Gastrocnemius medialis (tissue), 4 donors: ENCODE results near the gene LPAR6.

Experiments
- POLR2A ChIP-seq, 2 donors: fragments of 450-650 bp; IDR thresholded peaks; one replicate each; pipeline ENCODE4 v1.6.1; 2017; ENCODE audit warnings: antibody characterized with exemption in 2 of 2, mild to moderate bottlenecking in 2 of 2, moderate library complexity in 2 of 2
- TF ChIP-seq, protein P1 (sequence below), 5 experiments: fragments of 450-650 bp in 3 of 5; fragments of 200-600 bp in 2 of 5; sonication (generic) in 2 of 5; IDR thresholded peaks in 4 of 5; conservative IDR thresholded peaks in 1 of 5; 1 replicate in 4 of 5; 2 replicates in 1 of 5; pipeline ENCODE4 v1.5.1; 2016 to 2019; ENCODE audit warnings: antibody characterized with exemption in 5 of 5, mild to moderate bottlenecking in 3 of 5, moderate library complexity in 3 of 5

DNA sequence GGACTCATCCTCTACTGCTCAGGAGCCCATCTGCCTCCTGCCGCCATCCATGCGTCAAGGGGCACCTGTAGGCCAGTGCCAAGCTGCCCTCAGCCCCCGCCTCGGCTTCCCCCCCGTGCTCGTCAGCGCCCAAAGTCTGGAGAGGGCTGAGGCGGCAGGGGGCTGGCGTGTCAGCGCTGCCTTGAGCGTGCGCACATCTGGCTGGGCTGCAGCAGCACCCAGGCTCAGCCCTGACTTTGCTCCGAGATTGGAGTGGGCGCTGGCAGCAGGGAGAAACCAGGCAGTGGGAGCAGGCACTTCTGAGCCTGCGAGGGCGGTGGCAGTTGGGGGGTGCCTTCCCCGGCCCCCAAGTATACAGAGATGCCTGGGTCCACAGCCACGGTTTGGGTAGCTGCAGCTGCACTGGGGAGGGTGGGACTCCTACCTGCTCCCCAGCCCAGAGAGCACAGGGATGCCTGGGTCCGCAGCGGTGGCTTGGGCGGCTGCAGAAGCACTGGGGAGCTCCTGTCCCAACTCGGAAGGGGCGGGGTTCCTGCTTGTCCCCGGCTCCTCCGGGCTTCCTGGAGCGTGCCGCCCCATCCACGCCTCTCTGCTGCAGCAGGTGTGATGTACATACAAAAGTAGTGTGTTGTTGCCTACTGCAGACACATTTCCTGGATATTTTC, 44.8 kb upstream of the LPAR6 start:
- TF ChIP-seq, protein P1, sequence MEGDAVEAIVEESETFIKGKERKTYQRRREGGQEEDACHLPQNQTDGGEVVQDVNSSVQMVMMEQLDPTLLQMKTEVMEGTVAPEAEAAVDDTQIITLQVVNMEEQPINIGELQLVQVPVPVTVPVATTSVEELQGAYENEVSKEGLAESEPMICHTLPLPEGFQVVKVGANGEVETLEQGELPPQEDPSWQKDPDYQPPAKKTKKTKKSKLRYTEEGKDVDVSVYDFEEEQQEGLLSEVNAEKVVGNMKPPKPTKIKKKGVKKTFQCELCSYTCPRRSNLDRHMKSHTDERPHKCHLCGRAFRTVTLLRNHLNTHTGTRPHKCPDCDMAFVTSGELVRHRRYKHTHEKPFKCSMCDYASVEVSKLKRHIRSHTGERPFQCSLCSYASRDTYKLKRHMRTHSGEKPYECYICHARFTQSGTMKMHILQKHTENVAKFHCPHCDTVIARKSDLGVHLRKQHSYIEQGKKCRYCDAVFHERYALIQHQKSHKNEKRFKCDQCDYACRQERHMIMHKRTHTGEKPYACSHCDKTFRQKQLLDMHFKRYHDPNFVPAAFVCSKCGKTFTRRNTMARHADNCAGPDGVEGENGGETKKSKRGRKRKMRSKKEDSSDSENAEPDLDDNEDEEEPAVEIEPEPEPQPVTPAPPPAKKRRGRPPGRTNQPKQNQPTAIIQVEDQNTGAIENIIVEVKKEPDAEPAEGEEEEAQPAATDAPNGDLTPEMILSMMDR (IDR thresholded peaks at IDR 0.05 in 4 of 5, conservative IDR thresholded peaks at IDR 0.05 in 1 of 5) = no peak
- TF ChIP-seq POLR2A (IDR thresholded peaks at IDR 0.05) = no peak
